Fibroblast of skin of right quadriceps (primary cell): ENCODE data around the gene LRRC15.

Experiments
- DNase-seq: peaks from one replicate; pipeline ENCODE4 v3.0.0-alpha.2; 2013

The LRRC15 gene

DNA sequence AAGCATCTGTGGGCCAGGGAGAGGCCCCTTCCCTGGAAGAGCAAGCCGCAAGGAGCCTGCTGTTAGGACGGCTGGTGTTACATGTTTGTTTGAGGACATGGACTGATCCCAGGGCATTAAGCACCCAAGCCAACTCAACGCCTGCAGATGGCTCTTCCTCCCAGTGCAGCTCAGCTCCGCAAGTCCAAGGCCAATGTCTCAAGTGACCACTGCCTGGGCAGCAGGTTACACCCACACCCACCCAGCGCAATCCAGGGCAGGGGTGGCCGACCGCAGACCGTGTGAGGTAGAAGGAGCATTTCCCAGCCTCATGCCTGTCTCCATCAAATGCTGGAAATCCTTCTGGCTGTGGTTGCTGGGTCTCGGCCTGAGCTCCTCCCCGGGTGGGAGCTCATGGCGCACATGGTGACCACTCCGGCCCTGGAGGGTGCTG lies 15.0 kb upstream of the LRRC15 start:
- no peak for DNase-seq

DNA sequence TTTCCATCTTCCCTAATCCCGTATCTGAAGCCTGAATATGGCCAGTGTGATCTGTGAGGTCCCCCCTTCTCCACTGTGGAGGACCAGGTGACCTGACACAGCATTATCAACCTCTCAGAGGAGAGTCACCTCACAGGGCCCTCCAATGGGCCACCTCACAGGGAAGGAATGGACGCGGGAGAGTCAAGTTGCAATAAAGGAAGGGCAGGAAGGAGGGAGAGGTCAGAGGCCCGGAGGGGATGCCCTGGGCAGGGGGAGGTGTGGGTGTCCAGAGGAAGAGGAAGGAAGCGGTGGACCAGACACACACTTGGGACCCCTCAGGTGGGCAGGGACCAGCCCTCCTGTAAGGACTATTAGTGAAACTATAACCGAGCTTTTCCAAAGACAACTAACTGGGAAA lies 14.6 kb upstream of the LRRC15 start:
- DNase-seq = no peak

DNA sequence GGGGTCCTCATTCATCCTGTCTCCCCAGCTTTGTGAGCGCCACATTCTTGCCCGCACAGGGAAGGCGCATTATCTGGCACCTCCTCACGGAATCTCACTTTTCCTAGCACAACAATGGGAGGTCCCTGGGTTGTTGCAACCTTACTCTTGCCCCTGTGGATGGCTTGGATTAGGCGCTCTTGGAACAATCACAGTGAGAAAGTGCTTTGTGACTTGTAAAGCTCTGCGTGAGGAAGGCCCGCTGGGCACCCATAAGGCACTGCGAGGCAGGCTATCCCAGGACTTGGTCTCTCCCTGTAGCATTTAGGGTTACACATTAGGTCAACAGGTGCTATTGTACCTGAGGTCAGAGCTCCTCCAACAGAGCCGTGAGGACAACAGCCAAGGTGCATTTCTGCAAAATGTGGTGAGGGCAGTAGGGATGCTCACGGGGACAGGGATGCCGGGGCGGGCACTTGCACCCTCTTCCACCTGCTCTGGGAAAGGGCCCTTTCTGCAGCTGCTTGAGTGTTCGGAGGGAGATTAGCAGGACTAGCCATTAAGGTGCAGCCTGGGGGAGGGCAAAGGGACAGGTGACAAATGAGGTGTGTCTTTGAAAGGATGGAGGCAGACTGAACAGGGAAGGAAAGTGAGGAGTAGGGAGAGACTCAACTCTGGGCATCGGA lies 13.9 kb upstream of the LRRC15 start:
- DNase-seq = no peak

DNA sequence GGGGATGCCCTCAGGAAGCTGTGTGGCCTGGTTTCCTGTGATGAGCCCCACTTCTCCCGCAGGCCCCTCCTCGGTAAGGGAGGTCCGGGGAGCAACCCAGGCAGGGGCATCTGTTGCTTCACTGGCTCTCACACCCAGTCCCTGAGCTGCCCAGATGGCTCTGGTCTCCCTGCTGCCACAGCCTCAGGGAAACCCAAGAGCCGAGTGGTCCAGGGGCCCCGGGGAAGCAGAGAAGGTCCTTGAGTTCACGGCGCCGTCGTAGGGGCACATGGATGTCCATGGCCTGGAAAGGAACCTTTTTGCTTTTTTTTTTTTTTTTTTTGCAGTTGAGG lies 13.3 kb upstream of the LRRC15 start:
- no peak for DNase-seq

DNA sequence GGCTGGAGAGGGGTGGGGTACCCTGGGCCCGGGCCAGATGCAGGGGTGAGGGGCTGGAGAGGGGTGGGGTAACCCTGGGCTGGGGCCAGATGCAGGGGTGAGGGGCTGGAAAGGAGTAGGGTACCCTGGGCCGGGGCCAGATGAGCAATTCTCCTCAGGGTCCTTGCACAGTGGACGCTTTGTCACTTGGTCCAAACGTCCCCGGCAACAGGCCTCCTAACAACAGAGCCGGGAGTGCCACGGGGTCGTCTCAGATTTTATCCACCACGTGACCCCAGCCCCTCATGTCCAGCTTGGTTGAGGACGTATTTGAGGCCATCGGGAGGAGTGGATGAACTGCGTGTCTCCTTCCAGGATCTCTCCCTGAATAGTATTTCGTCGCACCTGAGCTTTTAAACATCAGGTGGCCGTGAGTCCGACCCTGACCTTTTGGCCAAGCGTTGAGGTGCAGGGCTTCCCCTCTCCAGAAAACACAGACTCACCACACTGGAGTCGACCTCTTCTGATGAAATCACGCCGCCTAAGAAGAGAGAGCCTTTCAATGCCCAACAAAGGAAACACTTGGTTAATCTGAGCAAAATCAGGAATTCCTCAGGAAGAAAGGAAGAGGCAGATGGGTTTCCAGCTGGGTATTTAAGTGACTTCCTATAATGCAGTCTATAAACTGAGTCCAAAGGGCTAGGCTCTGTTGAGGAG lies 12.8 kb upstream of the LRRC15 start:
- no peak for DNase-seq

DNA sequence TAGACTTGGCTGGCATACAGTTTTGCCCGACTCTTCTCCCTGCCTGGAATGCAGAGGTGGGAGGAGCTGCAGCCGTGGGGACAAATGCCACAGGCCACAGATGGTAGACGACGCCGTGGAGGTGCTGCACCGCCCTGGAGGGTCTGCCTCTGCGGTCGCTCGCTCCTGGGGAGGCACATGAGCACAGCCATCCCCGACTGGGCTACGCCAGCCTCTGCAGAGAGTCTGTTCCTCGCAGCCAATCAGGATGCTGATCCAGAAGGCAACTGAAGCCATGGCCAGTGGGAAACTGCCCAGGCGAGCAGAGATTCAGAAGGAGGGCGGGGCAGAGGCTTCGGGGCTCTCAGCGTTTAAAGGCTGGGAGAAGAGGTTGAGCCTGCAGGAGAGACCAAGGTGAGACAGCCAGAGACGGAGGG lies 11.9 kb upstream of the LRRC15 start:
- no peak for DNase-seq

DNA sequence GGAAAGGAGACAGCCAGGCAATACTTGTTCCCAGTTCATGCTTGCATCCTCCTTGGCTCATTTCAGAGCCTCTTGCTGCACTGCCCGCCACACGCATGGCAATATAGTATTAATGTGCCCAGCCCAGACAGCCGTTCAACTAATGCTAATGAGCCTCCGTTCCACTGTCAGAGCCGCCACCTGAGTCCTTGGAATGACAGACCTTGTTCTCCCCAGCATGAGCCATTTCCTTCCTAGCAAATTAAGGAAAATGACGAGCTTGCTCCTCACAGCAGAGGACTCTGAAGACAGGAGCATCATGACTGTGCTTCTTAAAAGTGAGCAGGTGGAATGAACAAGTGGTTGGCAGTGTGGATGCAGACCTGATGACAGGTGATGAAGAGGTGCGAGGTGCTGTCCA lies 10.8 kb upstream of the LRRC15 start:
- no peak for DNase-seq

DNA sequence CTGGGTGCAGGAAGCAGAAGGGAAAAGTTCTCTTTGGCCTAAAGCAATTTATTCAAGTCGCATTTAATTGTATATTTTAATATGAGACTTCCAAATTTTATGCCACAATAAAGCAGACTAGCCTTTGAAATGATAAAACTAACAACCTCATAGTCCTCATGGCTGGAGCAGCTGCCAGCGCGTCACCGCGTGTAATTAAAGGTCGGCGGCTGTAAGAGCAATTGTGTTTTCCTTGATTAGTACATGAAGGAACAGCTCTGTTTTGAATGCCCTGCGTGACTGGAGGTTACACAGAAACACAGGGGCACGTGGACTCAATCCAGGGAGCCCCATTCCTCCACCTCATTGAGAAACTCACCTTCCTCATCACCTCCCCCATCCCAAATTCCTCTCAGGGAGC lies 10.1 kb upstream of the LRRC15 start:
- no peak for DNase-seq

DNA sequence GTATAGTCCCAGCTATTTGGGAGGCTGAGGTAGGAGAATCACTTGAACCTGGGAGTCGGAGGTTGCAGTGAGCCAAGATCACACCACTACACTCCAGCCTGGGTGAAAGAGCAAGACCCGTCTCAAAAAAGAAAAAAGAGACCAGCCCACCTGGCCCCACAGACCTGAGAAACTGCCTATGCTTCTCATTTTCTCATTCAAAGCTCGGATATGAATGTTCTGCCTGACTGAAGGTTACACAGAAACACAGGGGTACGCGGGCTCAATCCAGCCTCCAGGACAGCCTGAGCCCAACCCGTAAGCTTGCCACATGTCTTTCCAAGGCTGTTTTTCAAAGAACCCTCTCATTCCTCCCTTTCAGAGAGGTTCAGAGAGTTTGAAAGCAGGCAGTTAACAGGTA lies 9.7 kb upstream of the LRRC15 start:
- DNase-seq = no peak

DNA sequence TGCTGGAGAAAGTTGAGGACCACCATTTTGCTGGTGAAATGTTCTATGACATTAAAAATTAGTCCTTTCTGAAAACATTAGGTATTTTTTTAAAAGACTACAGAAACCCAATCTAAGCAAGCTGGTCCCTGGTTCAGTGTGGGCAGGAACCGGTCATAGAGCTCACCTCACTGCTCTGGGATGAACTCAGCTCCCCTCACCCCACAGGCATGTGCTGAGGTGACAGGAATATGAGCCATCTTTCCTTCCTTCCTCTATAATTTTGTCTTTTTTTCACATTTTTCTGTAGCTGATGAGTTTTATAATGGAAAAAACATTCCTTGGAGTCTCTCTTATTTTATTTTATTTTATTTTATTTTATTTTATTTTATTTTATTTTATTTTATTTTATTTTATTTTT lies 8.2 kb upstream of the LRRC15 start:
- no peak for DNase-seq

DNA sequence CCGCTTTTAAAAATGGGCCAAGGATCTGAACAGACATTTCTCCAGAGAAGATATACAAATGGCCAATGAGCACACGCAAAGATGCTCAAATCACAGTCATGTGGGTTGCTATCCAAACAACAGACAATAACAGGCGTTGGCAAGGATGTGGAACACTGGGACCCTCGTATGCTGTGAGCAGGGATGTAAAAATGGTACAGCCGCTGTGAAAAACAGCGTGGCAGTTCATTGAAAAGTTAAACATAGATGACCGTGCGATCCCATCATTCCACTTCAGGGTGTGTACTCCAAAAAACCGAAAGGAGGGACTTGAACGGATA lies 6.7 kb upstream of the LRRC15 start:
- DNase-seq = no peak

DNA sequence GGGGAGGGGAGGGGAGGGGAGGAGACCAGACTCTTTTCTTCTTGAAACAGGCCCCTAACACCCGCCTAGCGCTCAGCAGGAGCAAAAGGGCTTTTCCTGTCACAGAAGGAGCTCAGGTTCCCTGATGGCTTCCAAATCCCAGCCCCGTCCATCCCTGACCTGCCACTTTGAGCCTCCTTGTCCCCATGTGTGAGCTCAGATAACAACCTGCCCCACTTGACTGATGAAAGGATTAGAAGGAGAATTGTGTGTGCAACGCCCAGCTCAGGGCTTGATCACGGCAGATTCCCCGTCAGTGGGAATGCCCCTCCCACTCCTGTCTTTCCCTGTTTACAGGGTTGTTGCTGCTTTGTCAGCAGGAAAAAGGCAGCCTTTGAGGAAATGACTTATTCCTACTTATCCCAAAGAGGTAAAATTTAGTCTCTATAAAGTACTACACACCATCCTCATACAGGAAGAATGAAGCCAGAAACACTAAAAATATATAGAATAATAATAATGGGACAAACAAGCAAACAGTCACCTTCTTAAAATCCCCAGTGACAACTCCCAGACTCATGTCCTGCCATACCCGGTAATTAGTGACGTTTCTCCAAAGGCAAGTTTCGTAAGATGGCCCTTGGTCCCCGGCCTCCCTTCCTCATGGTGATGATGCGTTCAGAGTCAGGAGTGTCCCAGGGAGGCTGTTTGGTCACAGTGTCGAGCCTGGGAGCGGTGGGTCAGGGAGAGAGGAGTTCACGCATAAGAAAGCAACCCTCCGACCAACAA lies 6.1 kb upstream of the LRRC15 start:
- no peak for DNase-seq

DNA sequence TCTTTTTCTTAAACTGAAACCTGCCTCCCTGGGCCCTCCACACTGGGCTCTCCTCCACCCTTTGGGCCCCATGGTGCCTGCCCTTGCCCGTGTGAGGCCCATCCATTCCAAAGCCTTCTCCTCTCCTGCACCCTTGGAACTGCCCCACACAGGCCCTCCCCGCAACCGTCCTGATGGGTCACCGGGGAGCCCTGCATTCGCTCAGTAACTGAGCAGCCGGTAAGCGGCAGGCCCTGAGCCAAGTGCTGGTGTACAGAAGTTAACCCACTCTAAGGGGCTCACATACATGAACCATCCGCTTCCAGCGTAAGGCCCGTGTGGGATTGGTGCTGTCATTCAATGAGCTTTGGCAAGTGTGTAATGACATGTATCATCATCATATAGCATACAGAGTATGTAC lies 5.4 kb upstream of the LRRC15 start:
- no peak for DNase-seq

DNA sequence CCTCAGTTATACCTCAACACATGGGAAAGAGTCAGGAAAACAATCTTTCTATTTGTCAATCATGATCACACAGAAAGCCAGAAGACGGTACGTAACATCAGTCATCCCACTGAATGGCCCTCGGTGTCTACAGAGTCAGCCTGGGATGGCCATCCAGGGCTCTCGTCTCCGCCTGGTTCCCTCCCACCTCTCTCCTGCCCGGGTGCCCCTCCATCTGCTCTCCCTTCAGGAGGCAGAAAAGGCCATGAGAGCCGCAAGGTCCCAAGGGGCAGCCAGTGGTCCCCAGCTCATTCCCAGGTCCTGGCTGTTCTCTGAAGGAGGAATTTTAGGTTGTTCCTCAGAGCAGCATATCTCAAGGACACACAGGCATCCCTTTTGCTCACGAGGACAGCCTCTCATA lies 4.4 kb upstream of the LRRC15 start:
- DNase-seq = no peak

DNA sequence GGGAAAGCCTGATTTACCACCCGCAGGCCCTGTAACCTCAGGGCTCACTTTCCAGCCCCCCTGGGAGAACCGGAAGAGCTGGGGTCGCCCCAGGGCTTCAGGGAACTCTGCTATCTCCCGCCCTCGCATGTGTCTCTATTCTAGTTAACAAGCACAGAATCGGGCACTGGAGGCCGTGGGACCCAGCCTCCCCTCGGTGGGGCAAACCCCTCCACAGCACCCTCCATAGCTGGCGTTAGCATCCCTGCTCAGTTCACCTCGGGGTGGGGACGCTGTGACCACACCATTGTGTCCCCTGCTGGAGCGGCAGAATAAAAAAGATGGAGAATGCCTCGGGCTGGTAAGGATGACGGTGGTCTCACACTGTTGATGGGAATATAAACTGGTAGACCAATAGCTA lies 3.5 kb upstream of the LRRC15 start:
- DNase-seq = no peak

DNA sequence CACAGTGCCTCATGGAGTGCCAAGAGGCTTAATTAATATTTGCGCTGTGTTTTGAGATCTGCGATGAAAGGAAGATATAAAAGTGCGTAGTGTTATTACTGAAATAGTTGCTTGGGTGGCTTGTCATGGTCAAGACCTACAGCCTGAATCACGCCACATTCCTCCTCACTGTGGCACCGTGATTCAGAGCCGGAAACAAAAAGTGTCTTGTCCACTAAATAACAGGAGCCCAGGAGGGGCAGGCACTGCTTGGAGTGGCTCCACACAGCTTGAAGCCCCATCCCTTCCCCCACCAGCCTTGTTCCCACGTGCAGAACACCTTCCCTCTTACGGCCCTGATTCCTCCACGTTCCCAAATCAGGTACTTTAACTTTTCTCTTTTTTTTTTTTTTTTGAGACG lies 1.2 kb upstream of the LRRC15 start:
- DNase-seq = no peak

DNA sequence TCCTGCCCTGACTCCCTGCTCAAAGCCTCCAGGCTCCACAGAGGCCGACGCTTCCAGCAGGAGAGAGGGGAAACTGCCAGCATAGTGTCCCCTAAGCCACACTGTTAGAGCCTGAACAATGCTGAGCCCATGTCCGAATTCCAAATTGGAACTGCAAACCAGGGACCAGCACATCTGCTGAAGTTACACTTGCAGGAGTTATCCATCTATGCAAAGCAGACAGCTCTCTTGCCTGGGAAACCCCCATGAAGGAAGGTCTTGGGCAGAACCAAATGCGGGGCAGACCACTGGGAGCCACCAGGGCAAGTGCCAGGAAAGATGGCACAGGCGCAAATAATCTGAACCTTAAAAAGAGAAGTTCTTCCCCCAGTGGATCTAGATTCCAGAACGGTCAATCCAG lies 625 bp downstream of the LRRC15 start:
- no peak for DNase-seq

DNA sequence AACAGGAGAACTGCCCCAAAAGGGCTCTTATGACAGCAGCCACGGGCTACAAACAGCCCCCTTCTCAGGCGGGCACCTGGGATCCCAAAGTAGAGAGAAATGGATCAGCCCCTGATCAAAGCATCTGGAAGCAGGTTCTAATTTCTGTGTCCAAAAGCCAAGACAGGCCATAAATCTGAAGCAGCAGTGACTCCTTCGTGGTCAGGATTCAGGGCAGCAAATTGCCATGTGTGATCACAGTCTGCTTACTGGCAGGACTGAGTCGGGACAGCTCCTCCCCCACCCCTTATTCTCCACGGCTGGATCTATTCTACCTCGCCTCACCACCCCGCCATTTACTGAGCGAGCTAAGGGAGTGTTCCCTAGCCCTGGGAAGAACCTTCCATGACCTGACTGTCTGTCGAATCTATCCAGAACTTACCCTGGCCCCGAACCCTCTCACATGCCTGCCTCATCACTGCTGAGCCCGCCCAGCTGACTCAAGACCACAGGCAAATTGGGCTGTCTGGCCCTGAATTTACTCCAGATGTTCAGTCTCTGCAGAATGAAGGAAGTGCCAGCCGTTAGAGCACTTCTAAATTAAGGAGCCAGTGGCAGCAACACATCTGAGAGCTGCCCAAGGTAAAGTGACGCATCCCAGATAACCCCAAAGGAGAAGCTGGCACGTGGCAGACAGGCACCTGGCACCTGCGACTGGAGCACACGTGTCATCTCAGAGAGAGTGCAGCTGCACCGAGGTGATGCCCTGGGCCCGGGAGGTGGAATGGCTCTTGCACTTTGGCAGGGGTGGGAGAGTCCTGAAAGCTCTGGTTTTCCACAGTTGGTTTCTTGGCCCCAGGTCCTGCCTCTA lies 1.3 kb downstream of the LRRC15 start:
- peak; percentile 79 for DNase-seq

DNA sequence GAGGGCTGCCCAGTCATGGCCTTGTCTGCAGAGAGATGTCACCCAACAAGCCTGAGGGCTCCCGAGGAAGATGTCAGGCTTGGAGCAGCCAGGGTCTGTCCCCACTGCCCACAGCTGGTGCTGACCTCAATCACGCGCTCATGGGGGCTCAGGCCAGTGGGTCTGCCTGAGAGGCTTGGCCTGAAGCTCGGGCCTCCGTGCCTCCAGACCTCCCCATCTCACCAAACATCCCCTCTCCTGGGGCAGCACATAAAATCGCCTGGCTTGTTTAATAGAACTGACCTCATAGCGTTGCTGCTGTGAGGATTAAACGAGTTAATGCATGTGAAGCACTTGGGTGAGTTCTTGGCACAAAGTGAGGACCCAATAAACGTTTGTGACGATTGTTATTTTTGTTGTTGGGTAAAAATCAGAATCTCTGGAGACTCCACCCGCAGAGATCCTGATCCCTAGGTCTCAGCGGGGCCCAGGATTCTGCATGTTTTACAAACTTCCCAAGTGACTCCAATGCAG lies 3.5 kb downstream of the LRRC15 start:
- DNase-seq = no peak

DNA sequence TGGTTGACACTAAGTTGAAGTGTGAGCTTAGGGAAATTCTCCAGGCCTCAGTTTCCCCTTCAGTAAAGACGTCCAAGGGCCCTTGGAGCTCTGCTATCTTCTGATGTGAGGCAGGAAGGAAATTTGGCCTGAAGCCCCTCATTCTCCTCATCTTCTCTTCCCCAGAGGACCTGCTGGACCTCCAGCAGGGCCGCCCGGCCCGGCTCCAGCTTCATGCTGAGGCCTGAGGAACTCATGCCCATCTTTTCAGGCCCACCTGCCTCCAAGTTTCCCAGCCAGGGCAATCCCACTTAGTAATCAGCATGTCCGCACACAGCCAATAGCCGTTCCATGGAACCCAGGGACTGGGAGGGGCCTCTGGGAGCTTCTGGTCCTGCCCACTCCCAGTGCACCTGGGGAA lies 4.0 kb downstream of the LRRC15 start:
- DNase-seq = no peak

DNA sequence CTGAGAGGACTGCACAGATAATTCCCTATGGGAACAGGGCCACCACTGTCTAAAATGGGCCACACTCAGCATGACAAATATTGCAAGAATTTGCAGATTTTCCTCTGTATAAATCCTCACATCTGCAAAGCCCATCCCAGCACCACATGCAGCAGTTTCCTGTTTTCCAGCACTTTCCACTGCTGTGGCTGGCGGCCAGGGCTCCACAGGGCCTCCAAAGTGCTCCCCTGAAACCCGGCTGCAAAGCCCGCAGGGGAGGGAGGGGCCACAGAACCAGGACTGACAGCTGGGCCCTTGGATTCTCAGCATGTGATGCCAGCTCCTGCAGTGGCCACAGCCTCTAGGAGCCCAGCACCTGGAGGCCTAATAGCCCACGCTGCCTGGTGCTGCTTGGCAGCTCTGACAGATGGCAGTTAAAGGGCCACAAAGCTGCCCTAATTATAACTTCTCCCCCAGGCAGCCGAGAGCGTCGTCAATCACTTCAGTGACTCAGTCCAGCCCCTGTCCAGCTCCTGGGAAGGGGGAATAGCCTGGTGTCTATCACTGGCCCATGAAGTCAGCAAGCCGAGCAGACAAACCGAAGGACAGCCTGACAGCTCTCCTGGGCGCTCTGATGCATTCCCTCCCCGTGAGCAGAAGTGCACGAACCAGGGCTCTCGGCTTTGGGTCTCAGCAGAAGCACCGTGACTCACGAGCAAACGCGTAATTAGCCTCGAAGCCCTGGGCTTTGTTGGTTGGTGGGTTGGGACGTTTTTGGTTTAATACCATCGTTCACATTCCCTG lies 4.7 kb downstream of the LRRC15 start:
- peak; percentile 97 for DNase-seq

DNA sequence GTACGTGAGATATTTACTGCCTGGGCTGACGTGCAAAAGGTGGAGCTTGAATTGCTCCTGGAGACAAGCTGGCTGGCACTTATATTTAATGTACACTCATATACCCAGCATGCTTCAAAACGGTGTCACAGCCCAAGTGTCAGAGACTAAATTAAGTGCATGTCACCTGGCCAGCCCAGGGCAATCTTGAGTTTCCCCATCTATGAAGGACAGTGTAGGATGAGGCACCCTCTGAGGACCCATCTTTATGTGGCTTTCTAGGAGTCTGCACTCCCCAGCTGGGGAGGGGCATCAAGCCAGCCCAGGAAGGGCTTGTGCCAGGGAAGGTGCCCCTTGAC lies 5.3 kb downstream of the LRRC15 start:
- no peak for DNase-seq

DNA sequence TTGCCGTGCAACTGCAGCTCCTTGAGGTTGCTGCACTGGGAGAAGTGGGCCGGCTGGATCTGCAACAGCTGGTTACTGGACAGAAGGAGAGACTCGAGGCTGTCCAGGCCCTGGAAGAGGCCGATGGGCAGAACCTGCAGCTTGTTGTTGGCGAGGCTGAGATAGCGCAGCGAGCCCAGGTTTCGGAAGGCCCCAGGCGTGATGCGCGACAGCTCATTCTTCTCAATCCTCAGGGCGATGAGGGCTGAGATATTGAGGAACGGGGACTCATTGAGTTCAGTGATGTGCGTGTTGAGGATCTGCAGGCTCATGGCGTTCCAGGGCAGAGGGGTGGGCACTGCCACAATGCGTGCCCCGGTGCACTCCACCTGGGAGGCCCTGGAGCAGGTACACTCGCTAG lies 9.0 kb downstream of the LRRC15 start:
- no peak for DNase-seq
